Esophagus (tissue), 2 donors: ENCODE measurements around the gene MRPL39. TPM values are rescaled to one million over a fixed set of nuclear protein-coding genes. Genes with fewer than 3 reads are reported as not detected.

Source experiments
- H3K27ac ChIP-seq, 2 donors: one replicate each; pipeline ENCODE4 v1.5.1; 2013; ENCODE audit warnings: low read depth in 2 of 2, mild to moderate bottlenecking in 2 of 2, inconsistent platforms in 1 of 2, low read length in 1 of 2, moderate library complexity in 1 of 2
- H3K27me3 ChIP-seq, 2 donors: one replicate each; pipeline ENCODE4 v1.6.1; 2013; ENCODE audit warnings: low read length in 2 of 2, control low read depth in 1 of 2, mild to moderate bottlenecking in 1 of 2; ENCODE audit not compliant: insufficient read depth in 2 of 2, control insufficient read depth in 1 of 2
- H3K36me3 ChIP-seq, 2 donors: one replicate each; pipeline ENCODE4 v1.6.1; 2013; ENCODE audit warnings: low read length in 1 of 2; ENCODE audit not compliant: control insufficient read depth in 2 of 2, insufficient read depth in 2 of 2
- H3K4me1 ChIP-seq, 2 donors: one replicate each; pipeline ENCODE4 v1.6.1; 2013; ENCODE audit warnings: low read length in 1 of 2; ENCODE audit not compliant: control insufficient read depth in 2 of 2, insufficient read depth in 2 of 2
- H3K4me3 ChIP-seq, 2 donors: one replicate each; pipeline ENCODE4 v1.5.1; 2013; ENCODE audit warnings: low read length in 2 of 2, mild to moderate bottlenecking in 2 of 2, low read depth in 1 of 2, moderate library complexity in 1 of 2
- H3K9me3 ChIP-seq, 2 donors: one replicate each; pipeline ENCODE4 v1.6.1; 2013; ENCODE audit warnings: mild to moderate bottlenecking in 2 of 2, low read depth in 1 of 2, low read length in 1 of 2, moderate library complexity in 1 of 2; ENCODE audit not compliant: control insufficient read depth in 2 of 2, insufficient read depth in 1 of 2
- WGBS, 2 donors: extraction: QIAGEN DNeasy Blood & Tissue Kit; methylation state at CpG; one replicate each; pipeline ENCODE4 v1.1.7; 2013; 5-methylcytosine and 5-hydroxymethylcytosine counted together
- polyA plus RNA-seq, 2 donors: library from polyadenylated mRNA; stranded (reverse); fragments of 200-250 nt; gene quantifications; one replicate each; pipeline ENCODE4 v1.2.3, GENCODE V29; 2013
- donor health status: healthy with polysubstance abuse.
- donor health status: Bipolar disorder and iron deficiency.

MRPL39 gene
- polyA plus RNA-seq, 2 donors: 24.6 to 31.0 TPM

DNA sequence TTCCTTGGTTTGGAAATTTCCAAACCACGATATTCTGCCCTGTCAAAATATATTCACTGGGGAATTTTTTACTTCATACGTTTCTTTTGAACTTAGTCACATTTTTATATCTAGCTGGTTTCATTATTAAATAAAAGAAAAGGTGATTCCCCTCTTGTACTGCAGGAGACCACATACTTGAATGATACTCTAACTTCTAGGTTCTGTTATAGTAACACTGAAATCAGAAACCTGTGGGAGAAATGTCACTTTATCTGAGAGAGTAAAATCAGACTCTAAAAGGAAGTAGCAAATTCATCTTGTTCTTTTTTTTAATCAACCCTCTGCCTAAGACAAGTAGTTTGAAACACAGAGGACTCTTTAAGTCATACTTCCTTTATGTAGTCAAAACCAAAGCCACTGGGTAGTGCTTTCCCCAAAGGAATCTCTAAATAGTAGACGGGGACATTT is 34.4 kb downstream of the MRPL39 start:
- Histone ChIP-seq H3K36me3 (no peaks in the 10 kb centered on the region), H3K4me1 (no peaks in the 10 kb centered on the region), H3K9me3 (no peaks in the 10 kb centered on the region), H3K4me3 (no peak overlapping the region), H3K27ac (no peak overlapping the region), H3K27me3 (no peaks in the 10 kb centered on the region)
- 65 to 69% methylated on average over 3 of the region's 3 CpGs for WGBS, 2 donors

GRCh38 chr21:25571726-25572121 is 35.6 kb downstream of the MRPL39 start:
- no peaks in the 10 kb centered on the region for H3K4me1 ChIP-seq
- no peak overlapping the region for H3K4me3 ChIP-seq
- H3K27ac ChIP-seq: no peak overlapping the region
- WGBS, 2 donors: 78% methylated on average over 1 of the region's 1 CpG
- H3K36me3 ChIP-seq: no peaks in the 10 kb centered on the region
- no peaks in the 10 kb centered on the region for H3K27me3 ChIP-seq
- H3K9me3 ChIP-seq: no peaks in the 10 kb centered on the region

GRCh38 chr21:25569711-25570110 is 37.6 kb downstream of the MRPL39 start:
- WGBS, 2 donors: 81 to 88% methylated on average over 4 of the region's 4 CpGs
- Histone ChIP-seq H3K9me3 (no peaks in the 10 kb centered on the region), H3K36me3 (no peaks in the 10 kb centered on the region), H3K27me3 (no peaks in the 10 kb centered on the region), H3K4me1 (no peaks in the 10 kb centered on the region), H3K4me3 (no peak overlapping the region), H3K27ac (no peak overlapping the region)

GRCh38 chr21:25569084-25569483 is 38.2 kb downstream of the MRPL39 start:
- Histone ChIP-seq H3K9me3 (no peaks in the 10 kb centered on the region), H3K4me3 (no peak overlapping the region), H3K36me3 (no peaks in the 10 kb centered on the region), H3K4me1 (no peaks in the 10 kb centered on the region), H3K27me3 (no peaks in the 10 kb centered on the region), H3K27ac (no peak overlapping the region)
- 78 to 82% methylated on average over 1 of the region's 1 CpG for WGBS, 2 donors

DNA sequence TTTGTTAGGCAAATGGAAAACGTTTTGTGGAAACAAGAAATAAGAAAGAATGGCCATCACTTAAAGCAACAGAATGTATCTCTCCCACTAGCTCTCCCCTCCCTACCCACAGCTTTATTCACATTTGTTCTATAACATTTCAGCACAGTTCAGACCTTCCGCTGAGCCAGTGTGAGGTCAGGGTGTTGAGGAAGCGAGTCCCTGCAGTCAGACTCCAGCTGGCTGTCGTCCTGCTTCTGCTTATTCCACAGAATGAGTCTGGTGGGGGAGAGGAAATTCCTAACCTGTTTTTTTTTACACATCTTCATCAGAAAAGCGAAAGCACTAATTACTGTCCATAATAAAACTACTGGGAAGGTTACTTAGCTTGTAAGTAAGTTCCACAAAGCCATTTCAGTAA is 39.0 kb downstream of the MRPL39 start:
- no peak overlapping the region for H3K27ac ChIP-seq
- no peaks in the 10 kb centered on the region for H3K4me1 ChIP-seq
- H3K9me3 ChIP-seq: no peaks in the 10 kb centered on the region
- no peaks in the 10 kb centered on the region for H3K27me3 ChIP-seq
- WGBS, 2 donors: 50% methylated on average over 5 of the region's 5 CpGs
- no peak overlapping the region for H3K4me3 ChIP-seq
- no peaks in the 10 kb centered on the region for H3K36me3 ChIP-seq

- WGBS, 2 donors: 84 to 89% methylated on average over 4 of the region's 4 CpGs
These were observed 39.8 kb downstream of the MRPL39 start for GRCh38 chr21:25567472-25567871.

DNA sequence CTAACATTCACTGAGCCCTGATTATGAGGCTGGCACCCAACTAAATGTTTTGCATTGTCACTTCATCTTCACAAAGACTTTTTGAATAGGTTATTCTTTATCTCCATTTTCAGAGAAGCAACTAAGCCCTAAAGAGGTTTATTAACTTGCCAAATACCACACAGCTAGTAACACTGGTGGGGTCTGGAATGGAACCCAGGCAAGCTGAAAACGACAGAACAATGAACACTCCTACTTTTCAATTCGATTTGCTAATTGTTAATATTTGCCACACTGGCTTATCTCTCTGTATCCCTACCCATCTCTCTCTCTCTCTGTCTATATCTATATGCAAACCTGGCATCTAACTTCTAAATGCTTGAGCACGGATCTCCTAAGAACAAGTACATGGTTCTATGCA is 40.6 kb downstream of the MRPL39 start:
- Histone ChIP-seq H3K27ac (no peak overlapping the region), H3K36me3 (no peaks in the 10 kb centered on the region), H3K27me3 (no peaks in the 10 kb centered on the region), H3K9me3 (no peaks in the 10 kb centered on the region), H3K4me3 (no peak overlapping the region), H3K4me1 (no peaks in the 10 kb centered on the region)
- 71 to 81% methylated on average over 3 of the region's 3 CpGs for WGBS, 2 donors

More at GRCh38 chr21:25567472-25567871, 39.8 kb downstream of the MRPL39 start:
- Histone ChIP-seq H3K4me1 (no peaks in the 10 kb centered on the region), H3K4me3 (no peak overlapping the region), H3K9me3 (no peaks in the 10 kb centered on the region), H3K27ac (no peak overlapping the region), H3K27me3 (no peaks in the 10 kb centered on the region), H3K36me3 (no peaks in the 10 kb centered on the region)

DNA sequence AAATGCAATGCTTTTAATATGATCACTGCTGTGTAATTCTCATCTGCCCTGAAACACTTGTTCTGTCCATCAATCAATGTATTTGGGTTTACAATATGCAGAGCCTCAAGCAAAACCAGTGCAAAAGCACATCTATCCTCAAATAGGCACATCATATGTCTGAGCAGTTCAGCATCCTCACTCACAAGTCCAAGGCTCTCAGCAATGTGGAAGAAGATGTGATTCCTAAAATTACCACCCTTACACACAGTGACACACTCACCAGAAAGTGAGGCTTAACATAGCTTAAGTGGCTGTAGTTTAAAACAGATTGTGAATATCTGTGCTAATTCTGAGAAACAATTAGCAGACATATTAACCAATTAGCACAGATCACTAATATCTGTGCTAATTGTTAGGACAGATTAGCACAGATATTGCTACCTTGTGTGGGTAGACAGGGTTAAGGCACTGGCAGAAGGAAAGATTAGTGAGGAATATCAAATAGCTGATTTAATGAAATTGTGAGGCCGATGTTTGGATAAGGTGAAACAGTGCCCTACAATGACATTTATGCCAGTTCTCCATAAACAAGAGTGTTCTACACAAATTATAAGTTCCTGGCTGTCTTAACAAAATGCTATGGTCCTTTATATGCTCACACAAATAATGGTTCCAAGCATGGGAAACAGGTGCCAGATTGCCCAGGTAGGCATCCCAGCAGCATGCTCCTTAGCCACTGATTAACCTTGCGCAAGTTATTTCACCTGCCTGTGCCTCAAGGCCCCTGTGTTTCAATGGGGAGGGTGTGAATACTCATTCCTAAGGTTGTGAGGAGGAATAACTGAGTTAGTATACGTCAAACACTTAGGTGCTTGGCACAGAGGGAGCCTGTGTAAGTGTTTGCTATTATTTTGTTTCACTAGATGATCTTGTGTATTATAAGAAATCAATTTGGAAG is 41.7 kb downstream of the MRPL39 start:
- Histone ChIP-seq H3K27me3 (no peaks in the 10 kb centered on the region), H3K4me1 (no peaks in the 10 kb centered on the region), H3K9me3 (no peaks in the 10 kb centered on the region), H3K36me3 (no peaks in the 10 kb centered on the region), H3K27ac (no peak overlapping the region), H3K4me3 (no peak overlapping the region)
- WGBS, 2 donors: 86 to 87% methylated on average over 3 of the region's 3 CpGs

DNA sequence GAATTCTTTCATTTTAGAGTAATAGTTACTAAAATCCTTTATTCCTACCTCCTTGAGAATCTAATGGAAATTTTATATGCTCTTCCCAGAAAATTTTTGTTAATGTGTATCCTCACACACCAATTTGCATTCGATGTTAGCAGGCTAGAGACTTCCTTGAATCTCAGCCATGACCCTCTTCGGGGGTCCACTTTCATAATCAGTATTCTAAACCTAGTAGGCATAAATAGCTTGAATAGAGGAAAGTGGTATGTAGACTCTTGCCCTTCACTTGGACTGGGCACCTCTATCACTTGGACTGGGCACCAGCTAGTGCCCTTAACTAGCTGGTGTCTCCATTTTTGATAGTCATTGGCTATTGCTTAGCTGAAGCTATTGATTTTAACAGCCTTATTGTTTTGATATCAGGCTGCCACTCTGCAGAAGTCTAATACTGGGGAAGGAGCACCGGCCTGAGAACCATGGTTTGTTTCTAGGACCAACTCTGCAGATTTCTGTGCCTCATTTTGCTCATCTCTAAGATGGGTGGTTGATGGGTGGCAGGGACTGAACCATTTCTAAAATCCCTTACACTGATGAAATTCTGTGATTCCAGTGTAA is 42.8 kb downstream of the MRPL39 start:
- Histone ChIP-seq H3K27ac (no peak overlapping the region), H3K9me3 (no peaks in the 10 kb centered on the region), H3K4me1 (no peaks in the 10 kb centered on the region), H3K27me3 (no peaks in the 10 kb centered on the region), H3K4me3 (no peak overlapping the region), H3K36me3 (no peaks in the 10 kb centered on the region)
- 79 to 85% methylated on average over 3 of the region's 3 CpGs for WGBS, 2 donors
